Activated T-cell treated with anti-CD3 and anti-CD28 coated beads, Interleukin-2, amount 50 U/mL, for 1 hour (primary cell): ENCODE measurements around the gene FERMT3.

Experiments used
- DNase-seq: peaks from one replicate; pipeline ENCODE4 v3.0.0-alpha.2; 2020

Gene FERMT3

GRCh38 chr11:64251016-64251752, 44.7 kb downstream of the FERMT3 start, which contains the start of gene PLCB3:
Gene PLCB3 (plus strand): TSS chr11:64251530. CDS start chr11:64251650, 120 bp downstream.
- peak; percentile 86 for DNase-seq

GRCh38 chr11:64251753-64252002, 45.2 kb downstream of the FERMT3 start:
- no peak for DNase-seq

GRCh38 chr11:64252003-64252872, 45.7 kb downstream of the FERMT3 start:
- peak; percentile 43 for DNase-seq

- DNase-seq = no peak
Observed at GRCh38 chr11:64253043-64253442, 46.5 kb downstream of the FERMT3 start.

- DNase-seq = no peak
Observed at GRCh38 chr11:64253481-64253880, 47.0 kb downstream of the FERMT3 start.

- no peak for DNase-seq
Observed at GRCh38 chr11:64254326-64254725, 47.8 kb downstream of the FERMT3 start.

- DNase-seq = no peak
Observed at GRCh38 chr11:64255135-64256128, 48.9 kb downstream of the FERMT3 start.

- DNase-seq = no peak
Observed at GRCh38 chr11:64256300-64256699, 49.8 kb downstream of the FERMT3 start.

GRCh38 chr11:64258356-64258755, 51.8 kb downstream of the FERMT3 start:
- no peak for DNase-seq

- DNase-seq = no peak
Observed at GRCh38 chr11:64258946-64259532, 52.5 kb downstream of the FERMT3 start.

GRCh38 chr11:64259533-64260067, 53.1 kb downstream of the FERMT3 start:
- no peak for DNase-seq

GRCh38 chr11:64260147-64260708, 53.7 kb downstream of the FERMT3 start:
- no peak for DNase-seq

GRCh38 chr11:64261556-64262080, 55.1 kb downstream of the FERMT3 start:
- no peak for DNase-seq

GRCh38 chr11:64262271-64263002, 55.9 kb downstream of the FERMT3 start:
- DNase-seq = no peak

- DNase-seq = no peak
Observed at GRCh38 chr11:64263021-64263946, 56.8 kb downstream of the FERMT3 start.

GRCh38 chr11:64263947-64264317, 57.4 kb downstream of the FERMT3 start:
- DNase-seq = no peak

- DNase-seq = no peak
Observed at GRCh38 chr11:64264371-64264852, 57.9 kb downstream of the FERMT3 start.

- no peak for DNase-seq
Observed at GRCh38 chr11:64265176-64266160, 58.9 kb downstream of the FERMT3 start.
